Left colon (tissue), 2 donors: Measurements from ENCODE around the gene NFAM1. TPM values are rescaled to one million over a fixed set of nuclear protein-coding genes. Genes with fewer than 3 reads are reported as not detected.

Experiments used
- ATAC-seq: fragments of 200-7000 bp; cut with Tn5 transposase; one replicate; pipeline ENCODE4 v1.9.1; 2020; ENCODE audit warnings: mild to moderate bottlenecking, moderate library complexity
- DNase-seq, 2 donors: peaks; one replicate each; pipeline ENCODE4 v3.0.0-alpha.2; 2020
- intact Hi-C, 2 donors: fragments of 100-400 bp; cut with DNase I in 1 of 2; cut with micrococcal nuclease in 1 of 2; formaldehyde crosslinking; loops; one replicate each; pipeline versions ENCODE4 v1.11.2 to v1.14.0; 2022; cut with DNase I, micrococcal nuclease
- total RNA-seq, 2 donors: library from RNA; stranded (reverse); fragmentation: NEBNext Ultra II Directional; extraction: Animal tissue kit (Norgen Biotek cat#: 25700); gene quantifications; one replicate each; pipeline ENCODE4 v1.2.1, GENCODE V29; 2021
- donor health status: DM: no; HTN: no; CAD: no.
- donor health status: DM: yes; HTN: yes; CAD: no.

Gene NFAM1
- total RNA-seq, 2 donors from 2014 or later = 0.55 to 2.9 TPM

DNA sequence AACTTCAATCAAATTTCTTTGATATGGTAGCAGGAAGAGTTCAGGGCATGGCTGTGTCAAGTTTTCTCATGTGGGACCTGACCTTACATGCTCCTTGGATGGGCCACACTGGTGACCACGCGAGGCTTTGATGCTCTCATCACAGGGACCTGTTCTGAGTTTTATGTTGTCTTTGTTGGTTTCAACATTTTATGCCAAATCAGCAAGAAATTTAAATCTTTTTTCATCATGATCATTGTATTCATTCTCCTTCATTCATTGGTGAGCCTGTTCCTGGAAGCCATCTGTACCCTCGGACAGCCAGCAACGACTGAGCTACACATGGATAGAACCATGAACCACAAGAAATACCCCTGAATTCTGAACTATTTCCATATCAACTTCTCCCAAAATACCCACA lies 10.5 kb upstream of the NFAM1 start:
- DNase-seq (no peak), ATAC-seq (no peak)
- intact Hi-C loops = no loop called here

DNA sequence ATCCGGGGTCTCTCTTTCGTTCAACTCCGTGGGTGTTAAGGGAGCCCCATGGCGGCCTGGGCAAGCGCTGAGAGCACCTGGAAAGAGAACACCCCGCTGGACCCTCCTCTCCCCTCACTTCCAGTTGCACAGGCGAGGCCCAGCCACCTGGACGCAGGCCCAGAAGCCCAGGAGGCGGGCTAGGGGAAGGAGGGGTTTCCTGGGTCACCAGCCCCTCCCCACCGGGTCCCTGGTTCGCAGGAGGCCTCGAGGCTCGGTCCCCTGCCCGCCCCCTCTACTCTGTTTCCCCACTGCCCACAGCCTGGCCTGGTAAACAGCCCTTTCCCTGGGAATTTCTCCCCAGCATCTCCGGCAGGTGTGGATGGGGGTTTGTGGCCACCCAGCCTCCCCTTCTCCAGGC lies 8.5 kb upstream of the NFAM1 start:
- no peak for DNase-seq
- ATAC-seq = no peak
- intact Hi-C loops = no loop called here

DNA sequence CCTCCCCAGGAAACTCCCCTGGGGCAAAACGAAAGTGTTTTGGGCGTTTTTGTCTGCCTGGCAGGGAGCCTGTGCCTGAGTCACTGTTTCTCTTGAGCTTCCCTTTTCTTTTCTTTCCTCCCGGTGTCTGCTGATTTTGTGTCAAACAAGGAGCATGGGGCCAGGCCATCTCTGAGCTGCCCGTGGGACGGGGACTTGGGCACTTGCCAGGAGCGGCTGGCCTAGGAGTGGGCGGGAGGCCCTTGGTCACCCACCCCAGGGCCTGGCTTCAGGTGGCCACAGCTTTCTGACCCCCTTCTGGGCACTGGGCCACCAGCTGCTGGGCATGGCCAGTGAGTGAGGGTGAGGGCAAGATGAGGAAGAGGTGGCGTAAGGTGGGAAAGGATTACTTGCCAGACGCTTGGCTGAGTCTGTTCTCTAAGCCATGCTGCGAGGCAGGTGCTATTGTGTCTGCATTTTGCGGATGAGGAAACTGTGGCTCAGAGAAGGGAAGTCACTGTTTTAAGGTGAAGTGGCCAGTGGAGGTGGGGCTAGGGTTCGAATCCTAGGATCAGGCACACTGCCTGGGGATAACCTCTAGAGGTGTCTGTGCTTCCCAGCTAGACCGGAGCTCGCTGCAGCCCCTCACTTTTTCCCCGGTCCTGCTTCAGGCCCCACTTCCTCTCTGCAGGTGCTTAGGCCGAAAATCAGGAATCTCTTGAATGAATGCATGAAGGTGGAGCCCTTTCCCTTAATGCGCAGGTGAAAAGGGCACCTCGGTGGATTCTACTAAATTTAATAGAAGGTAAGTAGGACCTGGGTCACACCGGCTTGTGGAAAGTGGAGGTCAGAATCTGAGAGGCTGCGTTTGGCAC lies 7.8 kb upstream of the NFAM1 start:
- intact Hi-C loops = loop anchor here in 1 of 2 donors (10.0 kb wide), 1 partner anchor 345 kb away; the partner anchor contains the start of gene NDUFA6
- peak in 1 of 2 donors; percentile 35 for DNase-seq
- ATAC-seq = no peak

- intact Hi-C loops = loop anchor here in 1 of 2 donors (10.0 kb wide), 1 partner anchor 344 kb away; the partner anchor contains the start of gene NDUFA6
- no peak for DNase-seq
- ATAC-seq = no peak
These were observed 6.9 kb upstream of the NFAM1 start for GRCh38 chr22:42439021-42439567.

DNA sequence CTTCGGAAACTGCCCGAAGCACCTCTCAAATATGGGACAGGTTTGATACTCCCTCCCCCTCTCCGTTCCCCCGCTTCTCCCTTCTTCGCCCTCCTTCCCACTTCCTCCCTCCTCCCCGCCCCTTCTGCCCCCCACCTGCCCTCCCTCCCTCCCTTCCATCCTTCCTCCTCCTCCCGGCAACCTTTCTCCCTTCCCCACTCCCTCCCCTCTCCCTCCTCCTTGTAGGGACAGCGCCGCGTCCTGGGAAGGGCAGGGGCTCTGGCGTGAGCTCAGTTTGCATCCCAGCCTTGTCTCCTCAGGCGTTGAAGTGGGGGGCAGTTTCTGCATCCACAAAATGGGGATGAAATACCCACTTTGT lies 6.1 kb upstream of the NFAM1 start:
- DNase-seq = no peak
- ATAC-seq = peak; percentile 9
- intact Hi-C loops = loop anchor here in 1 of 2 donors (10.0 kb wide), 1 partner anchor 343 kb away; the partner anchor contains the start of gene NDUFA6

GRCh38 chr22:42437488-42438292 lies 5.5 kb upstream of the NFAM1 start:
- DNase-seq = peak; percentile 67 to 82
- ATAC-seq = peak; percentile 85
- intact Hi-C loops = loop anchor here in 1 of 2 donors (2.0 to 10.0 kb wide), 2 partner anchors 267 to 343 kb away; partner anchors contain the start of gene NDUFA6

- no peak for DNase-seq
- ATAC-seq = no peak
- intact Hi-C loops = loop anchor here in 1 of 2 donors (2.0 to 10.0 kb wide), 2 partner anchors 266 to 342 kb away; partner anchors contain the start of gene NDUFA6
These were observed 4.2 kb upstream of the NFAM1 start for GRCh38 chr22:42436404-42436803.

DNA sequence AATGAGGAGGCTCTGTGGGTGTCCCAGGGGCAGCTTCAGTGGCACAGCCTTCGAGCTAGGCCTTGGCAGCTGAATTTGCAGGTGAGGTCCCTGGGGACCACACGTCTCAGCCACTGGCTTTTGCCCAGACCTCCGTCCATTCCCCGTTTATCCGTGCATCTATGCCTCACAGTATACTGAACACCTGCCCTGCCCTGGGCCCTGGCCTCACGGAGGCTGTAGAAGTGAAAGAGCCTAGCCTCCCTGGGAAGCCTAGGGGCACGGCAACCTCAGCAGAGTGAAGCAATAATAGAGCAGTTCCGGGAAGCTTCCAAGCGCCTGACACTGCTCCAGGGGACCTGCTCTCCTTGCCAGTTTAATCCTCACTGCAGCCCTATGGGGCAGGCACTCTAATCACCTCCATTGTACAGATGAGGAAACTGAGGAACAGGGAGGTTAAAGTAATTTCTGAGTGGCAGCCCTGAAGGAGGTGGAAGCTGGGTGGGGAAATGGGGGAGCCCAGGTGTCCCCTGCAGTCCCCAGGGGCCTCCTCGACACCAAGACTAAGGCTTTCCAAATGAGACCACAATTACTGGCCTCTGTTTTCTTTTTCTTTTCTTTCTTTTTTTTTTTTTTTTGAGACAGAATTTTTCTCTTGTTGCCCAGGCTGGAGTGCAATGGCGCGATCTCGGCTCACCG lies 2.7 kb upstream of the NFAM1 start:
- intact Hi-C loops = loop anchor here in 1 of 2 donors (10.0 kb wide), 1 partner anchor 340 kb away; the partner anchor contains the start of gene NDUFA6
- DNase-seq (no peak), ATAC-seq (no peak)

GRCh38 chr22:42433754-42434682 lies 1.8 kb upstream of the NFAM1 start:
- ATAC-seq = no peak
- no peak for DNase-seq
- intact Hi-C loops = loop anchor here in 1 of 2 donors (10.0 kb wide), 1 partner anchor 339 kb away; the partner anchor contains the start of gene NDUFA6

- intact Hi-C loops = loop anchor here in 1 of 2 donors (10.0 kb wide), 1 partner anchor 338 kb away; the partner anchor contains the start of gene NDUFA6
- DNase-seq (no peak), ATAC-seq (no peak)
These were observed 615 bp upstream of the NFAM1 start for GRCh38 chr22:42432818-42433217.

DNA sequence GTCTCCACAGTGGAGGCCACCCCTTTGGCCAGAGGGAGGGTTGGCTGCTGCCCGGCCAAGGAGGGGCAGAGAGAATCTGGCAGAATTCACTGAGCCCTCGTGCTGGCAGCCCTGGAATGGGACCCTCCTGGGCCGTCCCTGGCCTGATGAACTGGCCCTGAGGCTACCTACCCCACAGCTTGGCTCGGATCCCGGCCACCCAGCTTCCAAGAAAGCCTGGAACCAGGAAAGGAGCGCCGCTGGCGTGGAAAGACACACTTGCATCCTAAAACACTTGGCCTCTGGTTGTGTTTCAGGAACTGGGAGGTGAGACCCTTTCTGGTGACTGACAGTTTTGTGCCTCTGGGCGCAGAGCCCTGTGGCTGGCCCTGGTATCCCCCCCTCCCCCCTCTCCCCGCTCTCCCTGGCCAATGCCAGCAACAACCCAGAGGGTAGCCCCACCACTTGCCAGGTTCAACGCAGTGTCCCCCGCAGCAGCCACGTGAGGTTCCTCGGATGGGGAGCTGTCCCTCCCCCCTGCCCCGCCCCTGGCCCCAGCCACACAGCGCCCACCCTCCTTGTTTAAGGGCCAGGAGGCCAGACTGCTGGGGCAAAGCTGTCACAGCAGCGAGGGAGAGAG lies 693 bp downstream of the NFAM1 start:
- intact Hi-C loops = loop anchor here in 1 of 2 donors (10.0 kb wide), 1 partner anchor 337 kb away; the partner anchor contains the start of gene NDUFA6
- no peak for ATAC-seq

DNA sequence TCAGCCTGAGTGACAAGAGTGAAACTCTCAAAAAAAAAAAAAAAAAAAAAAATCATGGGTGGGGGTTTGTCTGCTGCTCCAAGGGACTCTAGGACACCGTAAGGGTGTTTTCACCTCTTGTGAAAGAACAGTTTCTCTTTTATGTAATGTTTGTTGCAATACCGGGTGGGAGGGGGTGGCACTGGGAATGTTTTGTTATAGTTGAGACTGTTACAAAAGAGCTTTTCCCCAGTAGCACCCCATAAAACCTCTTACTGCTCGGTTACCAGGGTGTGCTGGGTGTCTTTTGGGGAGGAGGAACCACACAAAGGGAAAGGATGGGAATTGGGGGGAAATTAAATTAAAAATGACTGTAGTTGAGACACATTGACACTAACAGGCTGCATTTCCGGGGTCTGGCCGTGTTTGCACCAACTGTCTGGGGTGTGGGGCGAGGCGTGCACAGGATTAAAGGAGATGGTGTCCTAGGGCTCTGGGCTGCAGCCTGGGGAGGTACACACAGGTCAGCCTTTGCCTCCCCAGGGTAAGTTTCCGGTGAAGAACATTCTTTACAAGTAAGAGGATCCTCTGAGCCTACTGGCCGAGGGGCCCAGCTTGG lies 1.6 kb downstream of the NFAM1 start:
- intact Hi-C loops = loop anchor here in 1 of 2 donors (10.0 kb wide), 1 partner anchor 336 kb away; the partner anchor contains the start of gene NDUFA6
- ATAC-seq (no peak), DNase-seq (no peak)

More for the DNA sequence above, 693 bp downstream of the NFAM1 start:
- DNase-seq = no peak

DNA sequence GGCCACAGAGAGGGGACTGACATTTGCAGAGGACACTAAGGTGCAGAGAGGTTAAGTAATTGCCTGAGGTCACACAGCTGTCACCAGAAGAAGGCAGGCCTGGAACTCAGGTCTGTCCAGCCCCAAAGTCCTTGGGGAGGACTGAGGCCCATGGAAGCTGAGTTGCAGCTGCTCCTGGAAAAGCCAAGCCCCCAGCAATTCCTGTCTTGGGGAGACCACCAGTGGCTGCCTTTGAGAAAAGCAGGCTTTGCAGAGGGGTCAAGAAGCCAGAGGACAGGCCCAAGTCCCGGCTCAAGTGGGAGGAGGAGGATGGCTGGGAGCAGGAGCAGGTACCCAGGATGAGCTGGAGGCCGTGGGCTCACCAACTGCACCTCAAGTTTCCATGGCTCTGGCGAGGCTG lies 3.4 kb downstream of the NFAM1 start:
- no peak for DNase-seq
- intact Hi-C loops = no loop called here
- ATAC-seq = no peak

DNA sequence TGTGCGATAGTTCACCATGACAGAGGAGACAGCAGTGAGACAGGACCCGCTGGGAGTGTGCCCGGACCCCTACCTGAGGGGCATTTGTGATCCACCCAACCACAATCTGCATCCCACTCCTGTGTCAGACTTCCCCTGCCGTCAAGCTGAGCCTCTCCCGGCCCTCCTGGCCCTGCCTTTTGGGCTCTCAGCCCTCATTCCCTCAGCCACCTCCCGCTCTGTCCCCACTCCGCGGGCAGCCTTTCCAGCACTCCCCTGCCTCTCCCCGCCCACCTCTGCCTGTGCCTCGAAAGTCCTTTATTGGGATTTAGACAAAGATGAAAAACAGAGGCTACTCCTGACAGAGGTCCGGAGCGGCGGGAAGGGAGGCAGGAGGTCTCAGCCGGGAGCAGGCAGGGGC lies 4.2 kb downstream of the NFAM1 start:
- no peak for ATAC-seq
- DNase-seq = no peak
- intact Hi-C loops = no loop called here

DNA sequence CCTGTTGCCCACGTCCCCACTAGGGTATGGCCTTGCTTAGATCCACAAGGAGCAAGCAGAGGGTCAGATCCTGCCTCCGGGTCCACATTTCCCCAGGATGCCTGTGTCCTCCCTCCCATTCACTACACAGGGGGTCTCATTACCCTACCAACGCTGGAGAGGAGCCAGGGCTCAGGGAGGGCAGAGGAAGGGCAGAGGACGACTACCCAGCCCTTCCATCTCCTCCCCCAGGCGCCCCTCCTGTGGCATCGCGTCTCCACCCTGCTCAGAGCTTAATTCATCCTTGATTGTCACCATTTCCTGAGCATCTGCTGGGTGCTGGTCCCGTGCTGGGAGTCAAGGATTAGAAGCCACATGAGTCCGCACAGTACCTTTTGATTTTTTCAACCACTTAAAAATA lies 5.0 kb downstream of the NFAM1 start:
- intact Hi-C loops = no loop called here

GRCh38 chr22:42425989-42426355 lies 6.2 kb downstream of the NFAM1 start:
- ATAC-seq (no peak), DNase-seq (no peak)
- intact Hi-C loops = no loop called here

More for the DNA sequence above, 5.0 kb downstream of the NFAM1 start:
- no peak for ATAC-seq
- no peak for DNase-seq
